NCI-H1105 (cell line): ENCODE data around the gene ITPRIPL1.
A peak's percentile ranks its signal among the peaks of the same experiment; 100 is the strongest.

Experiments
- DNase-seq: peaks from one replicate; lab custom pipeline; 2025; lab: John Stamatoyannopoulos, UW

ITPRIPL1 gene

DNA sequence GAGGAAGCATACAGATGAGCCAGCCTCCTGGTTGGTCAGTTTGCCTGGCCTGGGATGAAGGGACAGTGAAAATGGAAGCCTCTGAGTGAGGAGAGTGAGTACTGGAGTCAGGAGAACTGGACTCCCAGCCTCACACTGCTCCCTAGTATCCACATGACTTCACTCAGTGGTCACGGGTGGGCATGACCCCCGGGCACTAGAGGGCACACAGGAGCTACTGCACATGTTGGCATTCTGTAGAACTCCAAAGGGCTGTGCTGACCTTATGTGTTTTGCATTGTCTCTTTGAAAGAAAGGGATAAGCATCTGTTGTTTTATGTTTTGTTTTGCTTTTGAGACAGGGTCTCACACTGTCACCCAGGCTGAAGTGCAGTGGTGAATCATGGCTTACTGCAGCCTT is 34.2 kb downstream of the ITPRIPL1 start:
- no peak for DNase-seq

DNA sequence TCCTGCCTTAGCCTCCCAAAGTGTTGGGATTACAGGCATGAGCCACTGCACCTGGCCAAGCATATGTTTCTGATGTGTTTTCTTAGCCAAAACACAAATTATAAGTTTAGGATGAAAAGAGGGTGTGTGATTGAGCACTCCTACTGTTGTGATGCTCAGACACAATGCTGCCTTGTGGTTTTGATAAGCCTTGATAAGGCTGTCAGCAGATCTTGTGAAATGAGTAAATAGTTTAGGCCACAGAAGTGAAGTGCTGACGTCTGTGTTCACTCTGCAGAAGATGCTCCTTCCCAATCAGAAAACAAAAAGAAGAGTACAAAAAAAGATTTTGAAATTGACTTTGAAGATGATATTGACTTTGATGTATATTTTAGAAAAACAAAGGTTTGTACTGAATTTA is 34.7 kb downstream of the ITPRIPL1 start:
- DNase-seq, result no peak

DNA sequence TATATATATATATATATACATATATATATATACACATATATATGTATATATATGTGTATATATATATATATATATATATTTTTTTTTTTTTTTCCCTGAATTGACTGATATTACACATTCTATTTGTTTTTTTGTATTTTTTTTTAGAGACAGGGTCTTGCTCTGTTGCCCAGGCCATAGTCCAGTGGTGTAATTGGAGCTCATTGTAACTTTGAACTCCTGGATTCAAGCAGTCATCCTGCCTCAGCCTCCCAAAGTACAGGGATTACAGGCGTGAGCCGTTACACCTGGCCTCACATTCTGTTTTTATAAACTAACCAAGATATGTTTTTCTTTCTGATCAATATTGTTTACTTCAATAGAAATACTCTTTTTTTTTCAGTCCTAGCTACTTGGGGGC is 36.6 kb downstream of the ITPRIPL1 start:
- DNase-seq, result no peak

DNA sequence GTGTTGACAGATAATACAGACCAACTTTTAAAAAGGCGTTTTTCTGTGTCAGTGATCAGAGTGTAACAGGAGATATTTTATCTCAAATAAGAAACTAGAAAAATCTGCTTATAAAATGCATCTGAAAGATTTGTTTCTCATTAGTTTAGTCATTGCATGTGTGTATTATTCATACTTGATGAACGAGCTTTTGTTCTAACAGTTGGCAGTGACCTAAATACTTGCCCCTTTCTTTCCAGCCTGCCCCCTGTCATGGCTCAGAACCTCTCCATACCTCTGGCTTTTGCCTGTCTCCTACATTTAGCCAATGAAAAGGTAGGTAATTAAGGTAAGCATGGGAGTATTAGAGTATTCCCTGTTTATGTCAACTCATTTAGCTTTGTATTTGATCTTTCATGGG is 44.1 kb downstream of the ITPRIPL1 start:
- DNase-seq, result no peak

DNA sequence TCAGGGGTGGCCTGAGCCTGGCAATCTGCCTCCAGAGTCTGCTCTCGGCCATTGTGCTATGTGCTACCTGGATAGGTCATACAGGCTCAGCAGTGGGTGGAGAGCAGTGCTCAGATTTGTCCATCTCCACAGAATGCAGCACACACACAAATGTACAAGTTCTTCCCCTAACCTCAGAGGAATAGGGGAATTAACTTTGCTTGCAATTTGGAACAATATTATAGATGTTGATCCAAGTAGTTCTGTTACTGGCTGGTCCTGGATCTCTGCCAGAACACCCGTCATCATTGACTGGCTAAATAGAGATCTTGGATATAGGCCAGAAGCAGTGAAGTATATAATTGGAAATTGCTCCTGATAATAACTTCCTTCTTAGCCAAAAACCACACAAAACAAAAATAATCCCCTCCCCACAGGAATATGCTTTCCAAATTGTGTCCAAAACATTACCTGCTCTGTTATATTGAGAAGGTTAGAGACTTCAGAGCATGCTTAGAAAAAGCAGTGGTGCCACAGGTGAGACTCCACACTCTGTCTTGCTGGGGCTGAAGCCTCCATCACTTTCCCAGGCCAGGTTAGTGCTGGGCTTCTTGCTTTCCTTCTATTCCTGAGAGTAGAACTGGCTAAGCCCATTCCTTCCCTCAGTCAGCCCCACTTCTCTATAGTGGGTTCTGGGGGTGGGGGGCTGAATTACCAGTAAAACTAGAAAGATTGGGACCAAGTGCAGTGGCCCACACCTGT is 49.3 kb downstream of the ITPRIPL1 start:
- peak; percentile 84 for DNase-seq
